Fibroblast of mammary gland (primary cell): ENCODE results near the gene ATF4.

Source experiments
- DNase-seq: peaks from one replicate; pipeline ENCODE4 v3.0.0-alpha.2; 2010; ENCODE audit warnings: low read depth
- H3K4me3 ChIP-seq: 2 replicates; pipeline ENCODE4 v1.5.1; 2011; ENCODE audit warnings: low read depth, mild to moderate bottlenecking, low read length, moderate library complexity; ENCODE audit not compliant: control insufficient read depth
- CTCF ChIP-seq: conservative IDR thresholded peaks from 2 replicates; pipeline ENCODE4 v1.5.1; 2011; ENCODE audit warnings: low read depth, low read length, inconsistent platforms; ENCODE audit not compliant: control insufficient read depth, insufficient read depth

The ATF4 gene

GRCh38 chr22:39567135-39567946 is 47.0 kb downstream of the ATF4 start:
- no peak overlapping the region for H3K4me3 ChIP-seq
- no peak for DNase-seq
- no peak for TF ChIP-seq CTCF

GRCh38 chr22:39568278-39568981 is 48.1 kb downstream of the ATF4 start:
- DNase-seq, result no peak
- TF ChIP-seq CTCF, result no peak
- no peak overlapping the region for H3K4me3 ChIP-seq

- H3K4me3 ChIP-seq, result no peak overlapping the region
- TF ChIP-seq CTCF, result no peak
- DNase-seq, result no peak
These were observed 48.7 kb downstream of the ATF4 start for GRCh38 chr22:39569066-39569465.

GRCh38 chr22:39570226-39570625 is 49.9 kb downstream of the ATF4 start:
- no peak for TF ChIP-seq CTCF
- DNase-seq, result no peak
- H3K4me3 ChIP-seq, result no peak overlapping the region

- no peak for TF ChIP-seq CTCF
- DNase-seq, result no peak
- H3K4me3 ChIP-seq, result no peak within 1 kb of the TSS
These were observed 50.3 kb downstream of the ATF4 start, which contains the start of gene CACNA1I for GRCh38 chr22:39570665-39571064. TSS of gene CACNA1I (plus strand) at chr22:39570753. CDS start at chr22:39570753, 0 bp downstream.

GRCh38 chr22:39571538-39571937 is 51.2 kb downstream of the ATF4 start:
- H3K4me3 ChIP-seq, result no peak overlapping the region
- TF ChIP-seq CTCF, result no peak
- DNase-seq, result no peak
